Endothelial cell of umbilical vein (primary cell): ENCODE measurements around the gene IZUMO4. TPM values are rescaled to one million over a fixed set of nuclear protein-coding genes. Genes with fewer than 3 reads are reported as not detected.

ENCODE experiments used
- BruUV-seq: library from RNA; stranded (reverse); fragments of 400-500 nt; replicated peaks from 2 replicates; lab custom pipeline; 2021; lab: Mats Ljungman, UMichigan
- CTCF ChIA-PET: fragments of 300-600, 350-600 bp; sonication (Branson Sonifier 250); formaldehyde crosslinking; loops from one replicate; lab custom pipeline; 2021; ENCODE audit warnings: antibody characterized with exemption, inconsistent platforms; lab: Charles Lee
- POLR2A ChIA-PET: fragments of 300-600, 350-600 bp; sonication (Branson Sonifier 250); formaldehyde crosslinking; loops from one replicate; lab custom pipeline; 2021; ENCODE audit warnings: antibody characterized with exemption, inconsistent platforms; lab: Charles Lee
- DNase-seq: peaks from one replicate; pipeline ENCODE4 v3.0.0-alpha.2; 2011; ENCODE audit warnings: low read depth, low spot score
- FAIRE-seq: peaks from 2 replicates; lab custom pipeline; 2011; peaks lifted over from hg19 to GRCh38; lab: Jason Lieb, UNC
- H2AFZ ChIP-seq: 2 replicates; pipeline ENCODE4 v1.6.0; 2012; ENCODE audit warnings: low read depth, low read length, control low read depth, inconsistent platforms
- H3K27ac ChIP-seq: 2 replicates; pipeline ENCODE4 v1.5.1; 2011; ENCODE audit warnings: low read depth, mild to moderate bottlenecking, control low read depth, low read length, moderate library complexity; ENCODE audit not compliant: insufficient read depth
- H3K27me3 ChIP-seq, 2 experiments: 2 replicates each; pipeline versions ENCODE4 v1.6.0 to v1.6.1; 2011; ENCODE audit warnings: low read length in 2 of 2, mixed read lengths in 1 of 2; ENCODE audit not compliant: control insufficient read depth in 2 of 2, insufficient read depth in 2 of 2
- H3K36me3 ChIP-seq, 2 experiments: 2 replicates in 1 of 2; 3 replicates in 1 of 2; pipeline ENCODE4 v1.5.1; 2011; ENCODE audit warnings: low read length in 2 of 2, mild to moderate bottlenecking in 1 of 2, moderate library complexity in 1 of 2; ENCODE audit not compliant: control insufficient read depth in 2 of 2, insufficient read depth in 2 of 2; ENCODE audit errors: extremely low read depth in 1 of 2
- H3K4me1 ChIP-seq: 3 replicates; pipeline ENCODE4 v1.5.1; 2011; ENCODE audit warnings: mild to moderate bottlenecking, low read length; ENCODE audit not compliant: control insufficient read depth, insufficient read depth; ENCODE audit errors: extremely low read depth
- H3K4me2 ChIP-seq: 2 replicates; pipeline ENCODE4 v1.6.1; 2011; ENCODE audit warnings: low read length, control low read depth, mixed read lengths; ENCODE audit not compliant: insufficient read depth
- H3K4me3 ChIP-seq, 3 experiments: fragments of 200-600 bp in 1 of 3; sonication (generic), shearing (Covaris generic) in 1 of 3; replicated peaks in 1 of 3; 2 replicates each; pipeline ENCODE4 v1.5.1; 2011 to 2016; ENCODE audit warnings: control low read depth in 3 of 3, low read length in 3 of 3, mild to moderate bottlenecking in 2 of 3, inconsistent platforms in 1 of 3, low read depth in 1 of 3, moderate library complexity in 1 of 3; ENCODE audit not compliant: insufficient read depth in 1 of 3
- H3K79me2 ChIP-seq: 2 replicates; pipeline ENCODE4 v1.6.0; 2012; ENCODE audit warnings: low read length, inconsistent platforms; ENCODE audit not compliant: control insufficient read depth, insufficient read depth
- H3K9ac ChIP-seq: replicated peaks from 2 replicates; pipeline ENCODE3; 2011; ENCODE audit warnings: low read length, control low read depth; ENCODE audit not compliant: insufficient read depth; ENCODE audit errors: extremely low read depth
- H3K9me1 ChIP-seq: replicated peaks from 3 replicates; pipeline ENCODE4 v1.6.0; 2011; ENCODE audit warnings: mild to moderate bottlenecking, low read length; ENCODE audit not compliant: control insufficient read depth, insufficient read depth; ENCODE audit errors: extremely low read depth
- H3K9me3 ChIP-seq: replicated peaks from 2 replicates; pipeline ENCODE4 v1.5.1; 2012; ENCODE audit warnings: low read length, inconsistent platforms; ENCODE audit not compliant: control insufficient read depth, insufficient read depth
- H4K20me1 ChIP-seq: replicated peaks from 2 replicates; pipeline ENCODE3; 2011; ENCODE audit warnings: mild to moderate bottlenecking, low read length; ENCODE audit not compliant: control insufficient read depth, insufficient read depth; ENCODE audit errors: extremely low read depth
- CTCF ChIP-seq, 2 donors: IDR thresholded peaks; 1 replicate in 1 of 2; 2 replicates in 1 of 2; pipeline ENCODE4 v1.5.1; 2011; ENCODE audit warnings: low read length in 2 of 2, mild to moderate bottlenecking in 2 of 2, moderate library complexity in 2 of 2, control low read depth in 1 of 2, inconsistent platforms in 1 of 2, low read depth in 1 of 2; ENCODE audit not compliant: insufficient read depth in 1 of 2; ENCODE audit errors: extremely low read depth in 1 of 2
- EZH2 ChIP-seq: IDR thresholded peaks from 2 replicates; pipeline ENCODE4 v1.6.1; 2012; ENCODE audit warnings: borderline replicate concordance, low read depth, mild to moderate bottlenecking, moderate library complexity, low read length, inconsistent platforms; ENCODE audit not compliant: severe bottlenecking
- FOS ChIP-seq: IDR thresholded peaks from 2 replicates; pipeline ENCODE4 v1.6.1; 2011; ENCODE audit warnings: mild to moderate bottlenecking, low read length, moderate library complexity, borderline replicate concordance; ENCODE audit not compliant: insufficient read depth
- MYC ChIP-seq: IDR thresholded peaks from one replicate; pipeline ENCODE4 v1.6.1; 2011; ENCODE audit warnings: mild to moderate bottlenecking, low read depth, low read length
- POLR2AphosphoS5 ChIP-seq: IDR thresholded peaks from 2 replicates; pipeline ENCODE4 v1.6.1; 2012; ENCODE audit warnings: low read depth, mild to moderate bottlenecking, control low read depth, low read length, moderate library complexity; ENCODE audit not compliant: insufficient read depth
- dilution Hi-C: fragments of 300-500 bp; cut with MboI; formaldehyde crosslinking; loops from one replicate; pipeline ENCODE4 v1.15.0; 2019; ENCODE audit warnings: low sequenced_read_pairs; ENCODE audit not compliant: extremely low pct_ligation_motif_present
- intact Hi-C: fragments of 100-400 bp; cut with micrococcal nuclease; formaldehyde crosslinking; loops from one replicate; pipeline ENCODE4 v1.10.0; 2022
- polyA plus RNA-seq, 4 experiments: library from polyadenylated mRNA; depleted of rRNA in 3 of 4; stranded (reverse) in 3 of 4; unstranded in 1 of 4; fragments of >200 nt; gene quantifications; 2 replicates each; pipeline versions ENCODE4 v1.2.1 to v1.2.3, GENCODE V29; 2011 to 2012; ENCODE audit warnings: missing spikeins in 1 of 4
- total RNA-seq: library from RNA; stranded (reverse); gene quantifications from 2 replicates; pipeline ENCODE4 v1.2.3, GENCODE V29; 2021
- TF ChIP-seq, protein P1 (sequence below): IDR thresholded peaks from 2 replicates; pipeline ENCODE4 v1.6.1; 2011; ENCODE audit not compliant: insufficient read depth, insufficient read length

IZUMO4 gene
- total and polyA plus RNA-seq, 2 donors (not counting 3 experiments of a cell fraction or from before 2014, with no cell fraction given), result 1.1 to 2.0 TPM

- ChIA-PET CTCF (no interaction called here), POLR2A (no interaction called here)
- dilution Hi-C loops (no loop called here), intact Hi-C loops (no loop called here)
- H3K9ac ChIP-seq, result no peak overlapping the region
- FAIRE-seq (no peak), DNase-seq (no peak)
- no peaks in the 10 kb centered on the region for H3K27me3 ChIP-seq
- peaks cover 13% of the 10 kb centered on the region for H3K4me1 ChIP-seq
- peaks cover 28% of the 10 kb centered on the region for H3K79me2 ChIP-seq
- TF ChIP-seq POLR2AphosphoS5, result no peak
- H2AFZ ChIP-seq, result peak overlapping the region; percentile 82
- peak overlapping the region; percentile 87 for H3K4me2 ChIP-seq
- H3K36me3 ChIP-seq, result peaks cover 3 to 24% of the 10 kb centered on the region in 2 experiments
- no TSS peak for BruUV-seq
- H3K9me1 ChIP-seq, result no peaks in the 10 kb centered on the region
- H3K9me3 ChIP-seq, result no peaks in the 10 kb centered on the region
- peak overlapping the region; percentile 4 to 38 (median 38) for H3K4me3 ChIP-seq
- no peaks in the 10 kb centered on the region for H4K20me1 ChIP-seq
- no peak overlapping the region for H3K27ac ChIP-seq
Measured at GRCh38 chr19:2097203-2097885, 629 bp downstream of the IZUMO4 start.

- FAIRE-seq (no peak), DNase-seq (no peak)
- ChIA-PET POLR2A (no interaction called here), CTCF (no interaction called here)
- no peak overlapping the region for H2AFZ ChIP-seq
- no TSS peak for BruUV-seq
- peaks cover 24% of the 10 kb centered on the region for H3K79me2 ChIP-seq
- H3K27ac ChIP-seq, result no peak overlapping the region
- intact Hi-C loops, result no loop called here
- peaks cover 13% of the 10 kb centered on the region for H3K4me1 ChIP-seq
- no peak overlapping the region for H3K4me2 ChIP-seq
- no peaks in the 10 kb centered on the region for H3K27me3 ChIP-seq
- no peaks in the 10 kb centered on the region for H3K9me3 ChIP-seq
- H3K36me3 ChIP-seq, result peaks cover 3 to 24% of the 10 kb centered on the region in 2 experiments
- no peaks in the 10 kb centered on the region for H4K20me1 ChIP-seq
- dilution Hi-C loops, result no loop called here
- H3K9ac ChIP-seq, result no peak overlapping the region
- no peaks in the 10 kb centered on the region for H3K9me1 ChIP-seq
- H3K4me3 ChIP-seq, result no peak overlapping the region
- TF ChIP-seq FOS, result no peak
- TF ChIP-seq EZH2, result no peak
- no peak for TF ChIP-seq CTCF (IDR thresholded peaks at IDR 0.05; ENCODE audit: extremely low read depth in 1 of 2, insufficient read depth in 1 of 2, low read depth in 1 of 2, low read length in 2 of 2)
- TF ChIP-seq MYC, result no peak
- TF ChIP-seq, protein P1, sequence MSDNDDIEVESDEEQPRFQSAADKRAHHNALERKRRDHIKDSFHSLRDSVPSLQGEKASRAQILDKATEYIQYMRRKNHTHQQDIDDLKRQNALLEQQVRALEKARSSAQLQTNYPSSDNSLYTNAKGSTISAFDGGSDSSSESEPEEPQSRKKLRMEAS, result no peak
Measured at GRCh38 chr19:2097886-2098327, 1.2 kb downstream of the IZUMO4 start.
